Activated T-cell treated with anti-CD3 and anti-CD28 coated beads, Interleukin-2, amount 50 U/mL, for 1 hour (primary cell): ENCODE measurements around the gene ST7.
"Not testable (repeated sequence)": the region's sequence is repeated elsewhere in the genome, so short reads cannot be mapped to it uniquely, and the experiment has no call there.

ENCODE experiments used
- DNase-seq: peaks from one replicate; pipeline ENCODE4 v3.0.0-alpha.2; 2020

ST7 gene

GRCh38 chr7:117010375-117011133 is 57.3 kb downstream of the ST7 start:
- DNase-seq: no peak

- DNase-seq: no peak
These were observed 58.3 kb downstream of the ST7 start for GRCh38 chr7:117011419-117012260.

- DNase-seq: no peak
These were observed 59.0 kb downstream of the ST7 start for GRCh38 chr7:117012284-117012683.

GRCh38 chr7:117012696-117013095 is 59.4 kb downstream of the ST7 start:
- DNase-seq: no peak

- no peak for DNase-seq
These were observed 60.9 kb downstream of the ST7 start for GRCh38 chr7:117014099-117014656.

GRCh38 chr7:117014673-117015133 is 61.4 kb downstream of the ST7 start:
- no peak for DNase-seq

GRCh38 chr7:117015258-117016184 is 62.2 kb downstream of the ST7 start:
- DNase-seq: no peak

GRCh38 chr7:117017017-117017451 is 63.7 kb downstream of the ST7 start:
- no peak for DNase-seq

- DNase-seq: no peak
These were observed 64.5 kb downstream of the ST7 start for GRCh38 chr7:117017702-117018266.

- DNase-seq: no peak
These were observed 65.4 kb downstream of the ST7 start for GRCh38 chr7:117018713-117019112.

- no peak for DNase-seq
These were observed 66.0 kb downstream of the ST7 start for GRCh38 chr7:117019287-117019686.

GRCh38 chr7:117019786-117020590 is 66.7 kb downstream of the ST7 start:
- DNase-seq: no peak

- DNase-seq: no peak
These were observed 67.3 kb downstream of the ST7 start for GRCh38 chr7:117020591-117020973.

GRCh38 chr7:117021366-117021765 is 68.1 kb downstream of the ST7 start:
- no peak for DNase-seq

- no peak for DNase-seq
These were observed 68.7 kb downstream of the ST7 start for GRCh38 chr7:117021986-117022385.

- no peak for DNase-seq
These were observed 70.1 kb downstream of the ST7 start for GRCh38 chr7:117023325-117023854.

- no peak for DNase-seq
These were observed 71.5 kb downstream of the ST7 start for GRCh38 chr7:117024811-117025210.

- DNase-seq: no peak
These were observed 72.6 kb downstream of the ST7 start for GRCh38 chr7:117025891-117026290.

GRCh38 chr7:117030346-117030745 is 77.0 kb downstream of the ST7 start:
- not testable (repeated sequence) for DNase-seq

GRCh38 chr7:117030793-117031192 is 77.5 kb downstream of the ST7 start:
- not testable (repeated sequence) for DNase-seq

GRCh38 chr7:117032810-117033209 is 79.5 kb downstream of the ST7 start:
- DNase-seq: no peak
